ENCODE measurements around the gene KRTAP19-5.
"Not testable (repeated sequence)": the region's sequence is repeated elsewhere in the genome, so short reads cannot be mapped to it uniquely, and the experiment has no call there.

Gene KRTAP19-5

DNA sequence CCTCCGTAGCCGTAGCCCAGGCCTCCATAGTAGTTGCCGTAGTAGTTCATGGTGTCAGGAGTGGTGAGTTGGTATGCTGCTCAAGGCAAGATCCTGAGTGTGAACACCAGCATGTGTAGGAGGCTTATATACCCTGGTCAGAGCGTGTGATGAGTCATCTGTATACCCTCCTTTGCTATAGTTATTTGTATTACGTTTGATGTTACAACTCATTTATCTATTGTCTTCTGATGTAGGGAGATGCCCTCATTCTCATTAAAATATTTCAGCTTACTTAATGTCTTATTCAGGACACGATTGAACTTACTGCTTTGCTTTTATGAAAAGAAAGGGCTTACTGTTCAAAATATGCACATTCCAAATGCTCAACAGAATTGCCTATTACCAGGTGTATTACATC is at the start of gene KRTAP19-5:
TSS of gene KRTAP19-5 (minus strand) at position 101 of the 400 bp plus-strand sequence. CDS start at position 50, 51 bp downstream.
- DNase-seq, result no peak

DNA sequence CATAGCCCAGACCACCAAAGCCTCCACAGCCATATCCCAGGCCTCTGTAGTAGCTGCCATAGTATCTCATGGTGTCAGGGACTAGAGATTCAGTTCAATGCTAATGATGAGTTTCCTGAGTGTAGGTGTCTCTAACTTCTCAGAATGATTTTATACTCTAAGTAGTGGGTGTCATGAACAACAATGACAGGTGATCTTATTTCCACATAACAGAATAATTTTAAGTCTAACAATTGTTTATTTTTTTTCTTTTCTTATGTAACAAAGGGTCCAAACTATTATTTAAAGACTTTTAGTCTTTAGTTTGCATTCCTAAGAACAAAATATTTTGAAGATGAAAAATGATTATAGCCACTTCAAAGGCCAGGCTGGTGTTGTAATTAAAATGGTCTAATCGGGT is 39.8 kb upstream of the KRTAP19-5 start, which contains the start of gene KRTAP19-6:
TSS of gene KRTAP19-6 (minus strand) at position 101 of the 400 bp plus-strand sequence. CDS start at position 70, 31 bp downstream.
- DNase-seq, result no peak

DNA sequence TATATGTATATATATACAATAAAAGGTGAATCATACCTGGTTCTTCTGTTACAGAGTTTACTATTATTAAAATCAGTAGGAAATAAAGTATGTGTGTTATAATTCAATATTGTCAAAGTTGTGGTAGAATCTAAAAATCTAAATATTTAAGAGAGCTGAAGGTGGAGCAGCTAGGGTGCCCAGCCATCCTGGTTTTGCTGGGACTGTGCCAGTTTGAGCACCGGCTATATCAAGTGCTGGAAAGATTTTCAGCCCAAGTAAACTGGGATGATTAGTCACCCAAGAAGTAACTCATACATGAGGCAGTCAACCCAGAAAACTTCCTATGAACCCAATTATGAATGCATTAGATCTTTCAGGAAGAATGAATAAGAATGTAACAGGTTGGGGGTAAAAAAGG is 16.9 kb upstream of the KRTAP19-5 start:
- DNase-seq, result no peak

DNA sequence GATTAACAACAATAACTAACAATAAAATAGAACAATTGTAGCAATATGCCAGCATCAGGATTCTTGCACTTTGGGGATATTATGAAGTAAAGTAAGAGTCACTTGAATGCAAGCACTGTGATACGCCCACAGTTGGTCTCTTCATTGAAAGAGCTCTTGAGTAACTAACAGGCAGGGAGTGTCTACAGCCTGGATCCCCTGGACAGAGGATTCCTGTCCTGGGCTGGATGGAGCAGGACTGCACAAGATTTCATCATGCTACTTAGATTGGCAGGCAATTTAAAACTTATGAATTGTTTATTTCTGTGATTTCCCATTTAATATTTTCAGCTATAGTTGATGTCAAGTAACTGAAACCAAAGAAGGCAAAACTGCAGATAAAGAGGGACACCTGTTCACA is 13.7 kb upstream of the KRTAP19-5 start:
- DNase-seq, result no peak

DNA sequence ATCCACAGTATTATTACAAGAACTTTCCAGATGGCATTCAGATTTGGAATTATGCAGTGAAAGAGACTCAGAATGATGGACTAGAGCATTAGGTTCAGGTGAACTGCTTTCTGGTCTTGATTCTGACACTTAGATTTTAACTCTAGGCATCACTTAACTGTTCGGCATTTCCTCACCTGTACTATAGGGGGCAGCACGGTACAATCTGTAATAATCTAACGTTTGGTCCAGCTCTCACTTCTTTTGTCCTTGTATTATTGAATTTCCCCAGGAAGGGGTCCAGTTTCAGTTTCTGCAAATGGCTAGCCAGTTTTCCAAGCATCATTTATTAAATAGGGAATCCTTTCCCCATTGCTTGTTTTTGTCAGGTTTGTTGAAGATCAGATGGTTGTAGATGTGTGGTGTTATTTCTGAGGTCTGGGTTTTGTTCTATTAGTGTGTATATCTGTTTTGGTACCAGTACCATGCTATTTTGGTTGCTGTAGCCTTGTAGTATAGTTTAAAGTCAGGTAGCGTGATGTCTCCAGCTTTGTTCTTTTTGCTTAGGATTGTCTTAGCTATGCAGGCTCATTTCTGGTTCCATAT is 3.8 kb upstream of the KRTAP19-5 start:
- not testable (repeated sequence) for DNase-seq

DNA sequence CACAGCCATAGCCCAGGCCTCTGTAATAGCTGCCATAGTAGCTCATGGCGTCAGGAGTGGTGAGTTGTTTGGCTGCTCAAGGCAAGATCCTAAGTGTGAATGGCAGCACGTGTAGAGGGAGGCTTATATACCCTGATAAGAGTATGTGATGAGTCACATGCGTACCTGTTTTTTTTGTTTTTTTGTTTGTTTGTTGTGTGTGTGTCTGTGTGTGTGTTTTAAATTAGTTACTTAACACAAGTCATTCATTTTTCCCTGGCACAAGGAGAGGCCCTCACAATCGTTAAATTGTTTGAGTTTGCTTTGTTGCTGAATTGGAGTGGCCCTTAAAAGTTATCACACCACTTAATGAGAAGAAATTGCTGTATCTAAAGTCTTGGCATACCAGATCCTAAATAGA is 4.9 kb downstream of the KRTAP19-5 start, which contains the start of gene KRTAP19-4:
TSS of gene KRTAP19-4 (minus strand) at position 101 of the 400 bp plus-strand sequence. CDS start at position 46, 55 bp downstream.
- DNase-seq, result no peak

DNA sequence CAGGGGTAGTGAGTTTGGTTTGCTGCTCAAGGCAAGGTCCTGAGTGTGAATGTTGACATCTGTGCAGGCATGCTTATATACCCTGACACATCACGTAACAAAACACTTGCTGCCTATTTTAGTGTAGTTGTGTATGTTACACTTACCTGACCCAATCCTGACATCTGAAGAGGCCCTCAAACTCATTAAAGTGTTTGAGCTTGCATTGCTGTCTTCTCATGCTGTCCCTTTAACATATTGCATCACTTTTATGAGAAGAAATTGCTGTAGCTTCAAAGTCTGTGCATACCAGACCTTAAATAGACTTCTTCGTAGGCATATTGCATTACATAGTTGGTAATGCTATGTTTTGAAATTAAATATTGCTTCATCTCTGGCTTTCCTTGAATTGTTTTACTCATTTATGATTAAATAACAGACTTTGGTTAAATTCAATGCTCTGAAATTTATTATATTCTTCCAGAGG is 9.9 kb downstream of the KRTAP19-5 start, which contains the start of gene KRTAP19-3:
TSS of gene KRTAP19-3 (minus strand) at position 51 of the 466 bp plus-strand sequence. CDS start 56 bp downstream, outside the sequence.
- no peak for DNase-seq

DNA sequence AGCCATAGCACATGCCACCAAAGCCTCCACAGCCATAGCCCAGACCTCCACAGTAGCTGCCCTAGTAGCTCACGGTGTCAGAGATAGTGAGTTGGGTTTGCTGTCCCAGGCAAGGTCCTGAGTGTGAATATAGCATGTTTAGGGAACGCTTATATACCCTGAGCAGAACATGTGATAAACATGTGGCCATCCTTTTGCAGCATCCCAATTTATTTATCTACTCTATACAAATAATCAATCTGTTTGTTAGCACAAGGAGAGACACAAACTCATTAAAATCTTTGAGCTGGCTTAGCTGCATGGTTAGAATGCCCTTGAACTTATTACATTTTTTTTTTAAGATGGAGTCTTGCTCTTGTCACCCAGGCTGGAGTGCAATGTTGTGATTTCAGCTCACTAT is 14.6 kb downstream of the KRTAP19-5 start, which contains the start of gene KRTAP19-2:
TSS of gene KRTAP19-2 (minus strand) at position 101 of the 400 bp plus-strand sequence. CDS start at position 13, 88 bp downstream.
- no peak for DNase-seq

DNA sequence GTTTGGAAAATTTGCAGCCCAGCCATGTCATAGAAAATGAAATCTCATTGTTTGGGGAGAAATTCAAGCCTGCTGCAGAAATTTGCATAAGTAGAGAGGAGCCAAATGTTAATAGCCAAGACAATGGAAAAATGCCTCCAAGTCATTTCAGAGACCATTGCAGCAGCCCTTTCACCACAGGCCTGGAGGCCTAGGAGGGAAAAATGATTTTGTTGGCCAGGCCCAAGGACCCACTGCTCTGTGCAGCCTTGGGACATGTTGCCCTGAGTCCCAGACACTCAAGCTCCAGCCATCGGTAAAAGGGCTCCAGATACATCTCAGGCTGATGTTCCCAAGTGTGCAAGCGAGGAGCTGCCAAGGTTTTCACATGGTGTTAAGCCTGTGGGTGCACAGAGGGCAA is 15.8 kb downstream of the KRTAP19-5 start:
- DNase-seq, result no peak

DNA sequence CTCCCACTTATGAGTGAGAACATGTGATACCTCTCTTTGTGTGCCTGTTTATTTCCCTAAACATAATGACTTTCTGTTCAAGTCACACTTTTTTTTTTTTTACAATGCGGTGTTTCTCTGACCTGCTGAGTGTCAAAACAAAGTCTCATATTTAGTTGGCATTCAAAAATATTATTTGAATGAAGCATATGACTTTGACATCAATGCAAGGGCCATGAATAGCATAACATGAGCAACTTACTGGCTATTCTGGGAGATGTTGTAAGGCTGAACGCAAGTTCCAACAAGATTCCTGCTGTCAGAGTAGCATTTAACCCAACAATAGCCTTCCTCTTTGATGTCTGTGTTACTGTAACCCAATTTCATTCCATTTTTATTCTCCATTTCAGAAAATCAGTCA is 19.8 kb downstream of the KRTAP19-5 start:
- DNase-seq, result no peak

DNA sequence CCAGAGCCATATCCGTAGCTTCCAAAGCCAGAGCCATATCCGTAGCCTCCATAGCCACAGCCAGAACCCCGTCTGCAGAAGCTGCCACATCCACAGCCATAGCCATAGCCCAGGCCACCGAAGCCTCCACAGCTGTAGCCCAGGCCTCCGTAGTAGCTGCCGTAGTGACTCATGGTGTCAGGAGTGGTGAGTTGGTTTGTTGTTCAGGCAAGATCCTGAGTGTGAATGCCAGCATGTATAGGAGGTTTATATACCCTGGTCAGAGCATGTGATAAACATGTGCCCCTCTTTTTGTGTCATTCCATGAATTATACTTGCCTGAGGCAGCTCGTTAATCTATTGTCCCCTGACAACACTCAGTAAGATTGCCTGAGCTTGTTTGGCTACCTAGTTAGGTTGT is 21.8 kb downstream of the KRTAP19-5 start, which contains the start of gene KRTAP19-1:
TSS of gene KRTAP19-1 (minus strand) at position 223 of the 400 bp plus-strand sequence. CDS start at position 173, 50 bp downstream.
- no peak for DNase-seq

DNA sequence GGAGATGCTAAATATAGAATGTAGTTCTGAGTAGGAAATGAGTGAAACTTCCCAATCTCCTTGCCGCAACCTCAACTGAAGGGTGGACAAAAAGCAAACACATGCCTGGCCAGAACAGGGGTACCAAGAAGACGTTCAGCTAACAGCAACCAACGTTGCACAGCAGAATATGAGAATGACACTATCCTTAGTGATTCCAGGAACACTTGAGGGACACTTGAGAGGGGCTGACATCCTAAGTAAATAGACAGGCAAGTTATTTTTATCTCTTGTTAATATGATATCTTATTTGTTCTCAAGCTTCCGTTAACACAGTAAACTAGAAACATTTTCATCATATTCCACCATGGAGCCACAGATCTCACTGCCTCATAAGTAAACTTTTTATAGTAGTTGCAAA is 22.7 kb downstream of the KRTAP19-5 start:
- DNase-seq, result no peak

DNA sequence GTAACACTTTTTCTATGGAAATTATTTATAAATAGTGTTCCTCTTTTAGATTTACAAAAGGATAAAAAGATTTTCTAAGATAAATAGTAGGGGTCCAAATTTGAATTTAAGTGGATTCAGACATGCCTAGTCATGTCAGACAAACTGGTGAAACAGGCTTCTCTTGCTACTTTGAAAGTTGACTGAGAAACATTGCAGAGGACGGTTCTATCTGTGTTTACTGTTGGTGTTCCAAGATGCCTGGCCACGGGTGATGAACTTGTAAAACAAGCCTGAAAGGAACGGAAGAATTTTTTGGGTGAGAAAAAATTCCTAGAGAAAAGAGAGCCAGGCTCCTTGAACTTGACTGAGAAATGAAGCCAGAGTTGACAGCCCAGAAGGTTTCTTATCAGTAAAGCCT is 23.9 kb downstream of the KRTAP19-5 start:
- no peak for DNase-seq

DNA sequence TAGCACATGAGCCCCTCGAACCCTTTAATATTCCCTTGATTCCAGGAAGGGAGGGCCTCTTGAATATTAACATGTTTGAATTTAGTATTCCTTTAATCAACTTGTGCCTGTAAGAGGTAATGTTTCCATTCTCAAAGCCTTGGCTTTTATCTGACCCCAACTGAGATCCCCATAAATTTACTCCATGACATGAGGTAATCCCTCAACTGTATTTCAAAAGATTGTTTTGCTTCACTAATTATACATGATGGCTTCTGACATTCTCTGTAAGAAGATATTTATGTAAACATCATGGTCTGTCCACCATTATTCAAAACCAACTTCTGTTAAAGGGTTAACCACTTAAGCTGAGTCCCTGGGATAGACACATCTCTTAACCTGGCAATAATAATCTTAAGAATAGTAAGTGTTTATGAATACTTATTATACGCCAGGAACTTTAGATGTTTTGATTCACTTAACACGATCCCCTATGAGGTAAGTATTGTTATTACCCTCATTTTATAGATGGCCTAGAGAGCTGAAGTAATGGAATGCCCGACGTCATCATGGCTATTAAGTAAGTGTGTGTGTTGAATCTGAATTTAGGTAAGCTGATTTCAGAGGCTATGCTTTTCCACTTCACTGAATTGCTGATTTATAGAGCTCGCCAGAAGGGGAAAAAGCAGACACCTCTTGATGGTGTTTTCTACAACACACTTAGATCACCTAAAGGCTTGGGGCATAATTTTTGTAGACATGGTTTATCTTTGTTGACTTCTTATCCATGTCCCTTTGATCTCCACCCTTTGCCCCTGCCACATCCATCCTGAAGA is 32.8 kb downstream of the KRTAP19-5 start:
- no peak for DNase-seq

DNA sequence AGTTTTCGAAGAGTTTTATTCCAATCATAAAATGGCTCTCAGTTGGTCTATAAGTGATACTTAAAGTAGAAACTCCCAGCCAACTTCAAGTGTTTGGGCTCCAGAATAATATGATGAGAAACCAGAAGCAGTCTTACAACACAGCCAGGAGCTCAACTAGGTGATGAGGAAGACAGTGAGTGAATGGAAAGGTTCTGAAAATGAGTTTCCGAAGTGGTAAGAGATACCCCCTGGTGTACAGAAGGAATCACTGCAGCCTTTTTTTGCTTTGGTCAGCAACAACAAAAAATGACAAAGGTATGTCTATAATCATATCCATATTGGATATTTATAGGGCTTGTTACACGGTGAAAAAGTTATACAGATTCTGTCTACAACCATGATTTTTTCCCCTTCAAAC is 38.2 kb downstream of the KRTAP19-5 start:
- no peak for DNase-seq
